ENCODE measurements around the gene GPR21. TPM values are rescaled to one million over a fixed set of nuclear protein-coding genes. Genes with fewer than 3 reads are reported as not detected.

GPR21 gene
- total and polyA plus RNA-seq, 2 of the 13 experiments (the other 11 are each of a cell fraction or from before 2014, with no cell fraction given) = 0.29 to 0.32 TPM

DNA sequence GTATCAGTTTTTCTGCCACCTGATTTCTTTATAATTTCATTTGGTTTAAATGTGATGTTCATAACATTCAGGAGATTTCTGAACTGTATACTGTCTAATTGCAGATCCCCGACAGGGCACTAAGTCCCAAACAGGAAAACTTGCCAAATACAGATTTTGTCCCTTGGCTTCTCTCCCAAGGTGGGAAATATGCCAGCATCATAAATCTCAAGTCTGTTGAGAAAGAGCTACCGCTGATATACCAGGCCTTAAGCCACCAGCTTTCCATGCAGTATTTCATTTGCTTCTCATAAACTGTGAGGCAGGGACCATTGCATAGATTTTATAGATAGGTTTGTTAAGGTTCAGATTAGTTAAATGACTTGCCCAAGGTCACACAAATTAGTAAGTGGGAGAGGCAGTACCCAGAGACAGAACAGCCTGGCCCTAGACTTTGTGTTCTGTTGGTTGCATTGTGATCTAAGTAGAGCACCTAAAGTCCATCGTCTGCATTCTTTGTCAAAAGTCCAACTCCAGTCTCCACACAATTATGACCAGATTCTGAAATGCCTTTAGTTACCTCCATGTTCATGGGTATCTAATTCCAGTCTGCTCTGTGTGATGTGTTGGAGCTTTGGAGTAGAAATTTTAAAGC is 16.2 kb downstream of the GPR21 start:
- CTCF ChIA-PET (ENCODE audit: low intra/inter-chr PET ratio, low total read pairs) = no interaction called here
- in situ Hi-C loops (cut with HindIII; ENCODE audit: extremely low pct_ligation_motif_present, low pct_unique_long_range_greater_than_20kb) (no loop called here), intact Hi-C loops (cut with micrococcal nuclease; ENCODE audit: unreplicated experiment) (no loop called here)
- Histone ChIP-seq H3K27me3 (ENCODE audit: control insufficient read depth in 1 of 2, insufficient read depth in 2 of 2, low read length in 2 of 2) (no peaks in the 10 kb centered on the region), H3K9me3 (ENCODE audit: low read length) (no peaks in the 10 kb centered on the region), H3K36me3 (replicated peaks in 1 of 2; ENCODE audit: control insufficient read depth in 1 of 2, insufficient read depth in 2 of 2, low read length in 2 of 2) (no peaks in the 10 kb centered on the region; a peak in 1 of 5 replicates), H3K9ac (ENCODE audit: insufficient read depth, low read depth, low read length) (no peak overlapping the region), H3K4me3 (replicated peaks in 1 of 3; ENCODE audit: insufficient read depth in 1 of 3, low read depth in 2 of 3, low read length in 3 of 3) (no peak overlapping the region), H3K79me2 (ENCODE audit: insufficient read depth, low read length) (no peaks in the 10 kb centered on the region), H3K27ac (ENCODE audit: extremely low read length, insufficient read depth, low read length) (peak overlapping the region; percentile 24), H3K4me2 (ENCODE audit: low read depth, low read length) (no peak overlapping the region), H2AFZ (ENCODE audit: low read length) (no peak overlapping the region), H4K20me1 (ENCODE audit: insufficient read depth, low read length) (no peaks in the 10 kb centered on the region), H3K4me1 (ENCODE audit: insufficient read depth, low read length) (peaks cover 29% of the 10 kb centered on the region)
- 62% methylated on average over 3 of the region's 3 CpGs for WGBS (ENCODE audit: low lambda C conversion rate)
- ATAC-seq (peak; percentile 63), FAIRE-seq (no peak), DNase-seq (ENCODE audit: low spot score) (peak; percentile 24)
- POLR2A ChIA-PET = no interaction called here
- no peak for TF ChIP-seq ZNF3 (CRISPR knock-in tag; IDR thresholded peaks at IDR 0.05)
- TF ChIP-seq HNF4A (CRISPR knock-in tag; IDR thresholded peaks at IDR 0.05) = peak; percentile 35; the same call in 1 of the 2 replicates
- TF ChIP-seq SRSF4 (IDR thresholded peaks at IDR 0.05; ENCODE audit: low read depth, low read length, poor library complexity, severe bottlenecking) = no peak
- no peak for TF ChIP-seq AHR (CRISPR knock-in tag; IDR thresholded peaks at IDR 0.05)
- peak; percentile 45; the same call in 1 of the 2 replicates for TF ChIP-seq NCOR1 (IDR thresholded peaks at IDR 0.05; ENCODE audit: borderline replicate concordance, low read length)
- no peak for TF ChIP-seq SOX6 (IDR thresholded peaks at IDR 0.05)
- no peak for TF ChIP-seq SOX6 (CRISPR knock-in tag; IDR thresholded peaks at IDR 0.05)
- TF ChIP-seq, protein P1, sequence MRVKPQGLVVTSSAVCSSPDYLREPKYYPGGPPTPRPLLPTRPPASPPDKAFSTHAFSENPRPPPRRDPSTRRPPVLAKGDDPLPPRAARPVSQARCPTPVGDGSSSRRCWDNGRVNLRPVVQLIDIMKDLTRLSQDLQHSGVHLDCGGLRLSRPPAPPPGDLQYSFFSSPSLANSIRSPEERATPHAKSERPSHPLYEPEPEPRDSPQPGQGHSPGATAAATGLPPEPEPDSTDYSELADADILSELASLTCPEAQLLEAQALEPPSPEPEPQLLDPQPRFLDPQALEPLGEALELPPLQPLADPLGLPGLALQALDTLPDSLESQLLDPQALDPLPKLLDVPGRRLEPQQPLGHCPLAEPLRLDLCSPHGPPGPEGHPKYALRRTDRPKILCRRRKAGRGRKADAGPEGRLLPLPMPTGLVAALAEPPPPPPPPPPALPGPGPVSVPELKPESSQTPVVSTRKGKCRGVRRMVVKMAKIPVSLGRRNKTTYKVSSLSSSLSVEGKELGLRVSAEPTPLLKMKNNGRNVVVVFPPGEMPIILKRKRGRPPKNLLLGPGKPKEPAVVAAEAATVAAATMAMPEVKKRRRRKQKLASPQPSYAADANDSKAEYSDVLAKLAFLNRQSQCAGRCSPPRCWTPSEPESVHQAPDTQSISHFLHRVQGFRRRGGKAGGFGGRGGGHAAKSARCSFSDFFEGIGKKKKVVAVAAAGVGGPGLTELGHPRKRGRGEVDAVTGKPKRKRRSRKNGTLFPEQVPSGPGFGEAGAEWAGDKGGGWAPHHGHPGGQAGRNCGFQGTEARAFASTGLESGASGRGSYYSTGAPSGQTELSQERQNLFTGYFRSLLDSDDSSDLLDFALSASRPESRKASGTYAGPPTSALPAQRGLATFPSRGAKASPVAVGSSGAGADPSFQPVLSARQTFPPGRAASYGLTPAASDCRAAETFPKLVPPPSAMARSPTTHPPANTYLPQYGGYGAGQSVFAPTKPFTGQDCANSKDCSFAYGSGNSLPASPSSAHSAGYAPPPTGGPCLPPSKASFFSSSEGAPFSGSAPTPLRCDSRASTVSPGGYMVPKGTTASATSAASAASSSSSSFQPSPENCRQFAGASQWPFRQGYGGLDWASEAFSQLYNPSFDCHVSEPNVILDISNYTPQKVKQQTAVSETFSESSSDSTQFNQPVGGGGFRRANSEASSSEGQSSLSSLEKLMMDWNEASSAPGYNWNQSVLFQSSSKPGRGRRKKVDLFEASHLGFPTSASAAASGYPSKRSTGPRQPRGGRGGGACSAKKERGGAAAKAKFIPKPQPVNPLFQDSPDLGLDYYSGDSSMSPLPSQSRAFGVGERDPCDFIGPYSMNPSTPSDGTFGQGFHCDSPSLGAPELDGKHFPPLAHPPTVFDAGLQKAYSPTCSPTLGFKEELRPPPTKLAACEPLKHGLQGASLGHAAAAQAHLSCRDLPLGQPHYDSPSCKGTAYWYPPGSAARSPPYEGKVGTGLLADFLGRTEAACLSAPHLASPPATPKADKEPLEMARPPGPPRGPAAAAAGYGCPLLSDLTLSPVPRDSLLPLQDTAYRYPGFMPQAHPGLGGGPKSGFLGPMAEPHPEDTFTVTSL (CRISPR knock-in tag; IDR thresholded peaks at IDR 0.05; ENCODE audit: borderline replicate concordance) = no peak
- TF ChIP-seq CBFB (CRISPR knock-in tag; IDR thresholded peaks at IDR 0.05) = no peak
- peak; percentile 36; the same call in 1 of the 2 replicates for TF ChIP-seq ZMYM3 (CRISPR knock-in tag; IDR thresholded peaks at IDR 0.05)
- no TSS peak for BruUV-seq (replicated peaks)
